ENCODE results near the gene GRM4. TPM values are rescaled to one million over a fixed set of nuclear protein-coding genes. Genes with fewer than 3 reads are reported as not detected.

The GRM4 gene
- total RNA-seq, 1 donor from 2014 or later: not detected

DNA sequence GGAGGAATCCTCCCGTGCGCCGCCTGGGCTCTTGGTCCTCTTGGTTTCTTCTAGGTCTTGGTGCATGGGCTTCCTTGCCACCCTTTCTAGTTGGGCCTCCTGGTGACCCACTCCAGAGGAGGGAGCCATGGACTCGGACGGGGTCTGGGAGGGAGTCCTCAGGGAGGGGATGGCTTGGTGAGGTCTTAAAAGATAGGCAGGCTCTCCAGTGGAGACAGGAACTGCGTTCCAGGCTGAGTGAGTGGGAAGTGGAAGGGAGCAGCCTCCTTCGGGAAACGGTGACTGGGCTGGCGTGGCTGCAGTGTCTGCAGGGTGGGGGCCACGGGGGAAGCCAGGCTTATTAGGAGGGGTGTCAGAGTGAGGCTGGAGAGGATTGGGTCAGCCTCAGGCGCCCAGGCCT is 152.8 kb downstream of the GRM4 start:
- no peak for DNase-seq (ENCODE audit: low read depth)

DNA sequence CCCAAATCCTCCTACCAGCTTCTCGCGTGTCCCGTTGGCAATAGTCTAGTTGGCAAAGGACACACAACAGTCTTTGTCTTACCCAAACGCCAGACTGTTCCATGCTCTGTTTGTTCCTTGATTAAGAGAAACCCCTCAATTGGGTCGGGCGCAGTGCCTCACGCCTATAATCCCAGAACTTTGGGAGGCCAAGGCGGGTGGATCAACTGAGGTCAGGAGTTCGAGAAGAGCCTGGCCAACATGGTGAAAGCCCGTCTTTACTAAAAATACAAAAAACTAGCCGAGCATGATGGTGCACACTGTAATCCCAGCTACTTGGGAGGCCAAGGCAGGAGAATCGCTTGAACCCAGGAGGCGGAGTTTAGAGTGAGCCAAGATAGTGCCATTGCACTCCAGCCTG is 153.7 kb downstream of the GRM4 start:
- TF ChIP-seq, protein P1, sequence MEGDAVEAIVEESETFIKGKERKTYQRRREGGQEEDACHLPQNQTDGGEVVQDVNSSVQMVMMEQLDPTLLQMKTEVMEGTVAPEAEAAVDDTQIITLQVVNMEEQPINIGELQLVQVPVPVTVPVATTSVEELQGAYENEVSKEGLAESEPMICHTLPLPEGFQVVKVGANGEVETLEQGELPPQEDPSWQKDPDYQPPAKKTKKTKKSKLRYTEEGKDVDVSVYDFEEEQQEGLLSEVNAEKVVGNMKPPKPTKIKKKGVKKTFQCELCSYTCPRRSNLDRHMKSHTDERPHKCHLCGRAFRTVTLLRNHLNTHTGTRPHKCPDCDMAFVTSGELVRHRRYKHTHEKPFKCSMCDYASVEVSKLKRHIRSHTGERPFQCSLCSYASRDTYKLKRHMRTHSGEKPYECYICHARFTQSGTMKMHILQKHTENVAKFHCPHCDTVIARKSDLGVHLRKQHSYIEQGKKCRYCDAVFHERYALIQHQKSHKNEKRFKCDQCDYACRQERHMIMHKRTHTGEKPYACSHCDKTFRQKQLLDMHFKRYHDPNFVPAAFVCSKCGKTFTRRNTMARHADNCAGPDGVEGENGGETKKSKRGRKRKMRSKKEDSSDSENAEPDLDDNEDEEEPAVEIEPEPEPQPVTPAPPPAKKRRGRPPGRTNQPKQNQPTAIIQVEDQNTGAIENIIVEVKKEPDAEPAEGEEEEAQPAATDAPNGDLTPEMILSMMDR (IDR thresholded peaks at IDR 0.05; ENCODE audit: insufficient read depth, low read length, severe bottlenecking): no peak
- Histone ChIP-seq H3K4me3 (ENCODE audit: low read depth, low read length) (no peak overlapping the region), H3K36me3 (ENCODE audit: control insufficient read depth, insufficient read depth, low read length) (no peaks in the 10 kb centered on the region), H3K27me3 (ENCODE audit: control insufficient read depth, insufficient read depth, low read length) (peaks cover 1% of the 10 kb centered on the region)
- DNase-seq (ENCODE audit: low read depth): no peak
- no peak for FAIRE-seq

More for the DNA sequence above, 152.8 kb downstream of the GRM4 start:
- TF ChIP-seq, protein P1 (IDR thresholded peaks at IDR 0.05; ENCODE audit: insufficient read depth, low read length, severe bottlenecking): no peak
- no peak for FAIRE-seq
- Histone ChIP-seq H3K27me3 (ENCODE audit: control insufficient read depth, insufficient read depth, low read length) (peaks cover under 1% of the 10 kb centered on the region), H3K4me3 (ENCODE audit: low read depth, low read length) (no peak overlapping the region), H3K36me3 (ENCODE audit: control insufficient read depth, insufficient read depth, low read length) (no peaks in the 10 kb centered on the region)

DNA sequence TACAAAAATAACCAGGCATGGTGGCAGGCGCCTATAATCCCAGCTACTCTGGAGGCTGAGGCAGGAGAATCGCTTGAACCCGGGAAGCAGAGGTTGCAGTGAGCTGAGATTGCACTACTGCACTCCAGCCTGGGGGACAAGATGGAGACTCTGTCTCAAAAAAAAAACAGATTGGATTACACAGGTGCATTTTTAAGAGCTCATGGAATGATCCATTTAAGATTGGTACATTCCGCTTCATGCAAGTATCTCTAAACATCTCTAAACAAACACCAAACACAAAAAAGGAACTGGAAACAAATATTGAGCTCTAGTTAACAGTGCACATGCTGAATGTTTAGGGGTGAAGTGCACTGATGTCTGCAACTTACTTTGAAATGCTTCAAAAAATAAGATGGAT is 154.3 kb downstream of the GRM4 start:
- H3K36me3 ChIP-seq (ENCODE audit: control insufficient read depth, insufficient read depth, low read length): no peaks in the 10 kb centered on the region
- H3K4me3 ChIP-seq (ENCODE audit: low read depth, low read length): no peak overlapping the region
- DNase-seq (ENCODE audit: low read depth) (no peak), FAIRE-seq (no peak)
- peaks cover 1% of the 10 kb centered on the region for H3K27me3 ChIP-seq (ENCODE audit: control insufficient read depth, insufficient read depth, low read length)
- TF ChIP-seq, protein P1 (IDR thresholded peaks at IDR 0.05; ENCODE audit: insufficient read depth, low read length, severe bottlenecking): no peak

DNA sequence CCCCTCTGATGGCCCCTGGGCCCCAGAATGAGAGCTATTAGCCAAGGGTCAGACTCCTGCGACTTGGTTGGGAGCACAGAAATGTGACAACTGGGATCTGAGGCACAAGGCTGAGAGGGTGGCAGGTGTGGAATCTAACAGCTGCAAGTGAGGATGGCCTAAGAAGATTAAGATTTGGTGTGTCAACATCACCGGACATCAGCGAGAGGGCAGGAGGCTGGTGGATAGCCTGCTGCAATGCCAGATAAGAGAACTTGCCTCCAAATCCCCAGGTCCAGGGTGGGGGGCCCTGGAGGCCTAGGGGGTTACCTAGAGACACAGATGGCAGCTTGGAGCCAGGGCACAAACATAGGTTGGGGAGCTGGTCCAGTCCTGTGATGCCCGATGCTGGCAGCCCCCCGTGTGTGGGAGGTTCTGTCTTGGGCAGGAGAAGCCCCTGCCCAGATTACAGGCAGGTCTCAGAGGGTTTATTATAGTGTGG is 155.8 kb downstream of the GRM4 start:
- H3K36me3 ChIP-seq (ENCODE audit: control insufficient read depth, insufficient read depth, low read length): no peaks in the 10 kb centered on the region
- no peak for FAIRE-seq
- peaks cover 1% of the 10 kb centered on the region for H3K27me3 ChIP-seq (ENCODE audit: control insufficient read depth, insufficient read depth, low read length)
- DNase-seq (ENCODE audit: low read depth): no peak
- TF ChIP-seq, protein P1 (IDR thresholded peaks at IDR 0.05; ENCODE audit: insufficient read depth, low read length, severe bottlenecking): no peak
- no peak overlapping the region for H3K4me3 ChIP-seq (ENCODE audit: low read depth, low read length)

DNA sequence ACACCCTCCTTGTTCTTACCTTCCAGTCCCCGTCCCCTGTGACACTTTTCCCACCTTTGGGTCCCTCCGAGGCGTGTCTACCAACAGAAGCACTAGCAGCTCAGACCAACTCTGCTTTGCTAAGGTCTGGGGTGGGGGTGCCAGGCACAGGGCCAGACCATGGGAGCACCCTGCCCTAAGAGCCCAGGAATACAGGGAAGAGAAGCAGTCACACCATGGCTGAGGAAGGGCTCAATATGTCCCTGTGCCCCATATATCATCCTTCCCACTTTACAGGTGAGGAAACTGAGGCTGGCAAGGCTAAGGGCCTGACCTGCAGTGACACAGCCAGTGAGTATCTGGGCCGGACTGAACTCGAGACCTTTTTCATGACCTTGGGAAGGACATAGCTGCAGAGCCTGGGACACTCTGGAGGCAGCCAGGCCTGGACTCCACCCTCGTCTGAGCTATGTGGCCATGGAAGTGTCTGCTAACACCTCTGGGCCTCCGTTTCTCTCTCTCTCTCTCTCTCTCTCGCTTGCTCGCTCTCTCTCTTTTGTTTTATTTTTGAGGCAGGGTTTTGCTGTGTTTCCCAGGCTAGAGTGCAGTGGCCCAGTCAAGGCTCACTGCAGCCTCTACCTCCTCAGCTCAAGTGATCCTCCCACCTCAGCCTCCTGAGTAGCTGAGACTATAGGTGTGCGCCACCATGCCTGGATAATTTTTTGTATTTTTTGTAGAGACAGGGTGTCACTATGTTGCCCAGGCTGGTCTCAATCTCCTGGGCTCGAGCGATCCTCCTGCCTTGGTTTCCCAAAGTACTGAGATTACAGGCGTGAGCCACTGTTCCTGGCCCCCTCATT is 156.7 kb downstream of the GRM4 start:
- Histone ChIP-seq H3K27me3 (ENCODE audit: control insufficient read depth, insufficient read depth, low read length) (peaks cover 1% of the 10 kb centered on the region), H3K4me3 (ENCODE audit: low read depth, low read length) (no peak overlapping the region), H3K36me3 (ENCODE audit: control insufficient read depth, insufficient read depth, low read length) (no peaks in the 10 kb centered on the region)
- TF ChIP-seq, protein P1 (IDR thresholded peaks at IDR 0.05; ENCODE audit: insufficient read depth, low read length, severe bottlenecking): no peak
- DNase-seq (ENCODE audit: low read depth) (no peak), FAIRE-seq (no peak)
